ENCODE results near the gene UBE2V1. TPM values are rescaled to one million over a fixed set of nuclear protein-coding genes. Genes with fewer than 3 reads are reported as not detected.

The UBE2V1 gene
- total and polyA plus RNA-seq, 2 experiments from 2014 or later: 64.0 to 112 TPM

- Histone ChIP-seq H3K27me3 (no peaks in the 10 kb centered on the region), H3K4me3 (no peak overlapping the region), H3K4me2 (no peak overlapping the region), H3K9me2 (replicated peaks; ENCODE audit: insufficient read depth) (no peaks in the 10 kb centered on the region), H3K79me2 (no peaks in the 10 kb centered on the region), H4K20me1 (ENCODE audit: insufficient read depth, poor library complexity, severe bottlenecking) (no peaks in the 10 kb centered on the region), H3K36me3 (replicated peaks; ENCODE audit: insufficient read depth, low read depth) (no peaks in the 10 kb centered on the region), H3K4me1 (ENCODE audit: insufficient read depth) (peaks cover 14% of the 10 kb centered on the region), H2AFZ (no peak overlapping the region), H3K9me3 (ENCODE audit: low read depth) (no peaks in the 10 kb centered on the region), H3K27ac (no peak overlapping the region)
- 47% methylated on average over 10 of the region's 10 CpGs for WGBS (ENCODE audit: low lambda C conversion rate, missing lambda C conversion rate)
- DNase-seq (ENCODE audit: low spot score): no peak
- TF ChIP-seq EZH2phosphoT487 (IDR thresholded peaks at IDR 0.05; ENCODE audit: low read depth, severe bottlenecking, unreplicated experiment): no peak
- no peak for TF ChIP-seq EZH2 (IDR thresholded peaks at IDR 0.05; ENCODE audit: borderline replicate concordance)
- TF ChIP-seq, protein P1, sequence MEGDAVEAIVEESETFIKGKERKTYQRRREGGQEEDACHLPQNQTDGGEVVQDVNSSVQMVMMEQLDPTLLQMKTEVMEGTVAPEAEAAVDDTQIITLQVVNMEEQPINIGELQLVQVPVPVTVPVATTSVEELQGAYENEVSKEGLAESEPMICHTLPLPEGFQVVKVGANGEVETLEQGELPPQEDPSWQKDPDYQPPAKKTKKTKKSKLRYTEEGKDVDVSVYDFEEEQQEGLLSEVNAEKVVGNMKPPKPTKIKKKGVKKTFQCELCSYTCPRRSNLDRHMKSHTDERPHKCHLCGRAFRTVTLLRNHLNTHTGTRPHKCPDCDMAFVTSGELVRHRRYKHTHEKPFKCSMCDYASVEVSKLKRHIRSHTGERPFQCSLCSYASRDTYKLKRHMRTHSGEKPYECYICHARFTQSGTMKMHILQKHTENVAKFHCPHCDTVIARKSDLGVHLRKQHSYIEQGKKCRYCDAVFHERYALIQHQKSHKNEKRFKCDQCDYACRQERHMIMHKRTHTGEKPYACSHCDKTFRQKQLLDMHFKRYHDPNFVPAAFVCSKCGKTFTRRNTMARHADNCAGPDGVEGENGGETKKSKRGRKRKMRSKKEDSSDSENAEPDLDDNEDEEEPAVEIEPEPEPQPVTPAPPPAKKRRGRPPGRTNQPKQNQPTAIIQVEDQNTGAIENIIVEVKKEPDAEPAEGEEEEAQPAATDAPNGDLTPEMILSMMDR (IDR thresholded peaks at IDR 0.05; ENCODE audit: poor library complexity): no peak
Observed at GRCh38 chr20:50038574-50038991, 74.4 kb downstream of the UBE2V1 start.

GRCh38 chr20:50038169-50038568 is 74.8 kb downstream of the UBE2V1 start:
- H3K4me1 ChIP-seq (ENCODE audit: insufficient read depth): peaks cover 18% of the 10 kb centered on the region

GRCh38 chr20:50037575-50037974 is 75.4 kb downstream of the UBE2V1 start:
- no peaks in the 10 kb centered on the region for H3K27me3 ChIP-seq
- 85% methylated on average over 7 of the region's 7 CpGs for WGBS (ENCODE audit: low lambda C conversion rate, missing lambda C conversion rate)
- H3K4me1 ChIP-seq (ENCODE audit: insufficient read depth): peaks cover 18% of the 10 kb centered on the region
- H3K9me3 ChIP-seq (ENCODE audit: low read depth): no peaks in the 10 kb centered on the region
- TF ChIP-seq, protein P1 (IDR thresholded peaks at IDR 0.05; ENCODE audit: poor library complexity): no peak
- TF ChIP-seq EZH2 (IDR thresholded peaks at IDR 0.05; ENCODE audit: borderline replicate concordance) (no peak), EZH2phosphoT487 (IDR thresholded peaks at IDR 0.05; ENCODE audit: low read depth, severe bottlenecking, unreplicated experiment) (no peak)
- no peaks in the 10 kb centered on the region for H3K9me2 ChIP-seq (replicated peaks; ENCODE audit: insufficient read depth)
- no peaks in the 10 kb centered on the region for H4K20me1 ChIP-seq (ENCODE audit: insufficient read depth, poor library complexity, severe bottlenecking)
- no peaks in the 10 kb centered on the region for H3K79me2 ChIP-seq
- no peaks in the 10 kb centered on the region for H3K36me3 ChIP-seq (replicated peaks; ENCODE audit: insufficient read depth, low read depth)
- no peak overlapping the region for H3K4me3 ChIP-seq
- H3K27ac ChIP-seq: no peak overlapping the region
- DNase-seq (ENCODE audit: low spot score): no peak
- no peak overlapping the region for H3K4me2 ChIP-seq
- H2AFZ ChIP-seq: no peak overlapping the region

More at GRCh38 chr20:50038169-50038568, 74.8 kb downstream of the UBE2V1 start:
- Histone ChIP-seq H3K27me3 (no peaks in the 10 kb centered on the region), H3K9me2 (replicated peaks; ENCODE audit: insufficient read depth) (no peaks in the 10 kb centered on the region), H3K4me2 (no peak overlapping the region), H3K27ac (no peak overlapping the region), H4K20me1 (ENCODE audit: insufficient read depth, poor library complexity, severe bottlenecking) (no peaks in the 10 kb centered on the region), H2AFZ (no peak overlapping the region), H3K36me3 (replicated peaks; ENCODE audit: insufficient read depth, low read depth) (no peaks in the 10 kb centered on the region), H3K79me2 (no peaks in the 10 kb centered on the region), H3K9me3 (ENCODE audit: low read depth) (no peaks in the 10 kb centered on the region), H3K4me3 (no peak overlapping the region)
- WGBS (ENCODE audit: low lambda C conversion rate, missing lambda C conversion rate): 78% methylated on average over 6 of the region's 6 CpGs
- TF ChIP-seq EZH2phosphoT487 (IDR thresholded peaks at IDR 0.05; ENCODE audit: low read depth, severe bottlenecking, unreplicated experiment) (no peak), EZH2 (IDR thresholded peaks at IDR 0.05; ENCODE audit: borderline replicate concordance) (no peak)
- TF ChIP-seq, protein P1 (IDR thresholded peaks at IDR 0.05; ENCODE audit: poor library complexity): no peak
- no peak for DNase-seq (ENCODE audit: low spot score)

DNA sequence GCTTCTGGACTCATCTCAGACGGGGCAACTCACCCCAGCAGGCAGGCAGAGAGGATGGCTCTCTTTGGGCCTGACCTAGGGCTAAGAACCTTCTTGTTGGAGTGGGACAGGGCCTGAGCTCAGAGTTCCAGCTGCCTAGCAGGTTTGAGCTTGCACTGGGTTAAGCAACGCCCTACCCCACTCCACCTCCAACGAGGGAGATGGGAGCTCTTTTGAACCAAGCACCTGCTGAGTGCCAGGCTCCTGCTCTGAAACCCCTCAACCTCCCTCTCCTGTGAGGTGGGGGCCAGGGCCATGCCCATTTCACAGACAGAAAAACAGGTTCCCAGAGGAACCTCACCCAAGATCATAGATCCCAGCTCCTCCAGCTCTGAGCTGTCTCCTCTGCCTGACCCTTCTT is 75.8 kb downstream of the UBE2V1 start:
- Histone ChIP-seq H3K36me3 (replicated peaks; ENCODE audit: insufficient read depth, low read depth) (no peaks in the 10 kb centered on the region), H3K4me2 (no peak overlapping the region), H3K9me3 (ENCODE audit: low read depth) (no peaks in the 10 kb centered on the region), H3K79me2 (no peaks in the 10 kb centered on the region), H4K20me1 (ENCODE audit: insufficient read depth, poor library complexity, severe bottlenecking) (no peaks in the 10 kb centered on the region), H3K9me2 (replicated peaks; ENCODE audit: insufficient read depth) (no peaks in the 10 kb centered on the region), H3K27ac (no peak overlapping the region), H2AFZ (no peak overlapping the region), H3K4me3 (no peak overlapping the region), H3K4me1 (ENCODE audit: insufficient read depth) (peaks cover 18% of the 10 kb centered on the region), H3K27me3 (no peaks in the 10 kb centered on the region)
- DNase-seq (ENCODE audit: low spot score): no peak
- TF ChIP-seq EZH2phosphoT487 (IDR thresholded peaks at IDR 0.05; ENCODE audit: low read depth, severe bottlenecking, unreplicated experiment): no peak
- TF ChIP-seq, protein P1 (IDR thresholded peaks at IDR 0.05; ENCODE audit: poor library complexity): no peak
- 68% methylated on average over 3 of the region's 3 CpGs for WGBS (ENCODE audit: low lambda C conversion rate, missing lambda C conversion rate)
